Lower lobe of right lung (tissue), 2 donors: ENCODE data around the gene FAM181A. TPM values are rescaled to one million over a fixed set of nuclear protein-coding genes. Genes with fewer than 3 reads are reported as not detected.

Experiments
- ATAC-seq, 2 donors: fragments of 200-7000 bp; cut with Tn5 transposase; one replicate each; pipeline ENCODE4 v1.9.1; 2020 to 2022; ENCODE audit warnings: mild to moderate bottlenecking in 2 of 2, moderate library complexity in 2 of 2
- DNase-seq: peaks from one replicate; pipeline ENCODE4 v3.0.0-alpha.2; 2020
- H3K27ac ChIP-seq: fragments of 200-600 bp; one replicate; pipeline ENCODE4 v1.8.0; 2022
- H3K27me3 ChIP-seq: fragments of 200-600 bp; one replicate; pipeline ENCODE4 v1.8.0; 2022; ENCODE audit warnings: low read depth
- H3K36me3 ChIP-seq: fragments of 200-600 bp; one replicate; pipeline ENCODE4 v1.8.0; 2022; ENCODE audit warnings: mild to moderate bottlenecking
- H3K4me1 ChIP-seq: fragments of 200-600 bp; one replicate; pipeline ENCODE4 v1.8.0; 2022
- H3K4me3 ChIP-seq: fragments of 200-600 bp; one replicate; pipeline ENCODE4 v1.8.0; 2022; ENCODE audit warnings: mild to moderate bottlenecking
- H3K9me3 ChIP-seq: fragments of 200-600 bp; one replicate; pipeline ENCODE4 v1.8.0; 2022
- intact Hi-C: fragments of 100-400 bp; cut with DNase I; formaldehyde crosslinking; loops from one replicate; pipeline ENCODE4 v1.11.0; 2022
- total RNA-seq: library from RNA; stranded (reverse); fragmentation: NEBNext Ultra II Directional; extraction: Animal tissue kit (Norgen Biotek cat#: 25700); gene quantifications from one replicate; pipeline ENCODE4 v1.2.1, GENCODE V29; 2021
- TF ChIP-seq, protein P1 (sequence below): fragments of 200-600 bp; IDR thresholded peaks from one replicate; pipeline ENCODE4 v1.8.0; 2022; ENCODE audit warnings: antibody characterized with exemption, mild to moderate bottlenecking
- donor health status: DM: no; HTN: yes; CAD: no; lungs with severe emphysema.

FAM181A gene
- total RNA-seq, 1 donor from 2014 or later: 6.4 TPM

DNA sequence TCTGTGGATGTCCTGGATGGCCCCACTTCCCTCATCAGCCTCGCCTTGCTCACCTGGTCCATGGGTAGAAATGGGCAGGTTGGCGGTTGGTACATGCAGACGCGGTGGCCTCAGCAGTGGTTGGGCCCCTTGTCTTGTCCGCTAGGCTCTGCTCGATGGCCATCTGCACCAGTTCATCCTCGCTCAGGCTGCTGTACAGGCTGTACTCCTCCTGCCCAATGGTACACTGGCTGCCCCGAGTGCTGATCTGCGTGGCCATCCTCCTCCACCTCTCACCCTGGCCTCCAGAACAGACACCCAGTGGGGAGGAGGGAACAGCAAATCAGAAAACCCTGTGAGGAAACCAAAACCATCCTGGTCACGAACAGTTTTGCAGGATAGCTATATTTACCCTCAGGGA lies 37.1 kb downstream of the FAM181A start:
- Histone ChIP-seq H3K4me3 (no peak overlapping the region), H3K36me3 (no peaks in the 10 kb centered on the region), H3K27ac (peak overlapping the region; percentile 62), H3K27me3 (no peaks in the 10 kb centered on the region), H3K9me3 (no peaks in the 10 kb centered on the region), H3K4me1 (peaks cover 60% of the 10 kb centered on the region)
- ATAC-seq: no peak
- DNase-seq: no peak
- intact Hi-C loops: no loop called here
- TF ChIP-seq, protein P1, sequence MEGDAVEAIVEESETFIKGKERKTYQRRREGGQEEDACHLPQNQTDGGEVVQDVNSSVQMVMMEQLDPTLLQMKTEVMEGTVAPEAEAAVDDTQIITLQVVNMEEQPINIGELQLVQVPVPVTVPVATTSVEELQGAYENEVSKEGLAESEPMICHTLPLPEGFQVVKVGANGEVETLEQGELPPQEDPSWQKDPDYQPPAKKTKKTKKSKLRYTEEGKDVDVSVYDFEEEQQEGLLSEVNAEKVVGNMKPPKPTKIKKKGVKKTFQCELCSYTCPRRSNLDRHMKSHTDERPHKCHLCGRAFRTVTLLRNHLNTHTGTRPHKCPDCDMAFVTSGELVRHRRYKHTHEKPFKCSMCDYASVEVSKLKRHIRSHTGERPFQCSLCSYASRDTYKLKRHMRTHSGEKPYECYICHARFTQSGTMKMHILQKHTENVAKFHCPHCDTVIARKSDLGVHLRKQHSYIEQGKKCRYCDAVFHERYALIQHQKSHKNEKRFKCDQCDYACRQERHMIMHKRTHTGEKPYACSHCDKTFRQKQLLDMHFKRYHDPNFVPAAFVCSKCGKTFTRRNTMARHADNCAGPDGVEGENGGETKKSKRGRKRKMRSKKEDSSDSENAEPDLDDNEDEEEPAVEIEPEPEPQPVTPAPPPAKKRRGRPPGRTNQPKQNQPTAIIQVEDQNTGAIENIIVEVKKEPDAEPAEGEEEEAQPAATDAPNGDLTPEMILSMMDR: no peak

DNA sequence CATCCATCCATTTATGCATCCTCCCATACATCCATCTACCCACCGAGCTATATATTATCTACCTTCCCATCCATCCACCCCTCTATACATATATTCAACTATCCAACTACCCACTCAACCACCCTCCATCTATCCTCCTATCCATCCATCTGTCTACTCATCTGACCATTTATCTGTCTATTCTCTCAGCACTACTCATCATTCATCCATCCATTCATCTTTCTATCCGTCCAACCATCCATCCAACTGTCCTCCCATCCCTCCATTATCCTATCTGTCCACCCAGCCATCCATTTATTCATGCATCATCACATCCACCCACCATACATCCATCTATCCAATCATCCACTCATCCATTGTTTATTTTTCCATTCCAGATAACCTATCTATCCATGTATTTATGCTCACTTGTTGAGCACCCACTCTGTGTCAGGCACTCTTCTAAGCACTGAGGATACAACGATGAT lies 37.7 kb downstream of the FAM181A start:
- peaks cover 55% of the 10 kb centered on the region for H3K4me1 ChIP-seq
- intact Hi-C loops: no loop called here
- DNase-seq (no peak), ATAC-seq (no peak)
- H3K9me3 ChIP-seq: no peaks in the 10 kb centered on the region
- no peaks in the 10 kb centered on the region for H3K36me3 ChIP-seq
- TF ChIP-seq, protein P1: no peak
- H3K27ac ChIP-seq: no peak overlapping the region
- H3K4me3 ChIP-seq: no peak overlapping the region
- H3K27me3 ChIP-seq: no peaks in the 10 kb centered on the region

DNA sequence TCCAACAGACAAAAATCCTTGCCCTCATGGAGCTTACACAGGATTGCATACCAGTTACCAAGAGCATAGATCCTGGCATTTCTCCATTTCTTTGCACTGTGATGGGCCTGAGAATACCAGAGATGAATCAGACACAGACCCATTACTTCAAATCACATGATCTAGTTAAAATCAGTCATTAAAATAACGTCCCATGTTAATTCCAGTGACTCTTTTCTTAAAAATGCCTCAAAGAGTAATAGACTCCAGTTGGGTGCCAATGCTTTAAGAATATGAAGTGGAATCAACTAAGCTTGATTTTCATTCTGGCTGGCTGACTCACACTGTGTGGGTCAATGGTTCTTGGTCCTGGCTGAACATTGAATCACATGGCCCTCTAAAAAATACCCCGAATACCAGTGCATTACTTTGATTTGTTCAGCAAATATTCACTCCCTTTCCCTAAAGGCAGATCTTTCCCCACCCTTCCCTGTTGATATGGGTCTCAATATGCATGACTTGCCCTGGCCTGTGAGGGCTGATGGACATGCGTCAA lies 38.2 kb downstream of the FAM181A start:
- H3K27me3 ChIP-seq: no peaks in the 10 kb centered on the region
- H3K4me3 ChIP-seq: no peak overlapping the region
- DNase-seq (no peak), ATAC-seq (peak in 1 of 2 donors; percentile 20)
- H3K27ac ChIP-seq: no peak overlapping the region
- intact Hi-C loops: no loop called here
- no peaks in the 10 kb centered on the region for H3K9me3 ChIP-seq
- H3K36me3 ChIP-seq: no peaks in the 10 kb centered on the region
- H3K4me1 ChIP-seq: peaks cover 50% of the 10 kb centered on the region
- TF ChIP-seq, protein P1: no peak

DNA sequence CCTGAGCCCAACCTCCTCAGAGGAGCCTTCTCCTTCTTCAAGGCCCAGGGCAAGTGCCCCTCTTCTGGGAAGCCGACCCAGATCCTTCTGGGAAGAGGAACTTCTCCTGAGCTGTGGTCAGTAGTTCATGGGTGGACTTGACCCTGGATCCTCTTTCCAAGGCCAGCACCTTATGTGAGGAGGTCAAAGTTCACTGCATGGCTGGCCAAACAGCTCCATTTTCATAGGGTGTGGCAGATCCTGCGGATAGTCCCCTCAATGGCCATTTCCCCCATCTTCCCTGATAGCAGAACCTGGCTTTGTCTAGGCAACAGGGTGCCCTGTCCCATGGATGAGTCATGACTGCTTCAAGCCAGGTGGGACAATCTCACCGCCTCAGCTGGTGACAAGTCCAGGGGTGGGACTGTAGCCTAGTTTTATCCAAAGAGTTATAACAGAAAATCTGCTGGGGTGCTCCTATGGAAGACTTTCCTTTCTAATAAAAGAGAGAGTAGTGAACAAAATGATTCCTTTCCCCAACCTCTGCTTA lies 38.9 kb downstream of the FAM181A start:
- no peaks in the 10 kb centered on the region for H3K36me3 ChIP-seq
- TF ChIP-seq, protein P1: no peak
- no peak overlapping the region for H3K4me3 ChIP-seq
- DNase-seq (no peak), ATAC-seq (no peak)
- H3K9me3 ChIP-seq: no peaks in the 10 kb centered on the region
- peaks cover 45% of the 10 kb centered on the region for H3K4me1 ChIP-seq
- no peak overlapping the region for H3K27ac ChIP-seq
- intact Hi-C loops: no loop called here
- no peaks in the 10 kb centered on the region for H3K27me3 ChIP-seq

DNA sequence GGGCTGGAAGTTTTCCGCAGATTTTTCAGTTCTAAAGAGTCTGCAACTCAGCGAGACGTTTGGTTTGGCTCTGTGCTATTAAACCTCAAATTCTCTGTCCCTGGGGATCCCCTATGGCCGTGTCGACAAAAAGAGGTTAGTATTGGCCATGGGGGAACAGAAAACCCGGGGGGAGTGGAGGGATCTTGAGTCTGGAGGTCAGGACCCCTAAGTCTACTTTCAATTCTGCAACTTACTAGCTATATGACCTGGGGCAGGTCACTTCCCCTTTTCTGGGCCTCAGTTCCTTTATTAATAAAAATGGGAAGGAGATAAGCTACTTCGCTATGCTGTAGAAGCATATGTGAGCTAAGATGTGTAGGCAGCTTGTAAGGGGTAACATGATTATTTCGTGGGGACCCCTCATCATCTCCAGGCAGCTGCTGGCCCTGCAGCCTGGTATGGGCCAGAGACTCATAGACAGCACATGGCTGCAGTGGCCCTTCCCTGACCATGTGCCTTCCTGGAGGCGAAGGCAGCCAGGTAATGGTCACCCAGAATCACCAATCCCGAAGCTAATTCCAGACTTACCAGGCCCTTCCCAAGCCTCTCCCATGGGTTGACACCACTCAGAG lies 40.6 kb downstream of the FAM181A start:
- no peaks in the 10 kb centered on the region for H3K27me3 ChIP-seq
- no peaks in the 10 kb centered on the region for H3K9me3 ChIP-seq
- ATAC-seq: peak in 1 of 2 donors; percentile 5
- intact Hi-C loops: no loop called here
- DNase-seq: no peak
- peaks cover 36% of the 10 kb centered on the region for H3K4me1 ChIP-seq
- H3K27ac ChIP-seq: no peak overlapping the region
- H3K36me3 ChIP-seq: no peaks in the 10 kb centered on the region
- no peak overlapping the region for H3K4me3 ChIP-seq
- TF ChIP-seq, protein P1: no peak
